K562 (cell line): Measurements from ENCODE around the gene PI4KA. TPM values are rescaled to one million over a fixed set of nuclear protein-coding genes. Genes with fewer than 3 reads are reported as not detected.

Experiments used
- BDP1 ChIP-seq: IDR thresholded peaks from 3 replicates; pipeline ENCODE4 v1.6.1; 2011; ENCODE audit not compliant: insufficient read length, insufficient read depth
- JUNB ChIP-seq: fragments of 450-650 bp; formaldehyde crosslinking; conservative IDR thresholded peaks from 2 replicates; pipeline ENCODE4 v1.4.0; 2020; ENCODE audit warnings: mild to moderate bottlenecking
- POLR2A ChIP-seq: fragments of 450-650 bp; conservative IDR thresholded peaks from 2 replicates; pipeline ENCODE4 v1.6.1; 2016
- TBP ChIP-seq: optimal IDR thresholded peaks from 2 replicates; pipeline ENCODE3; 2011; ENCODE audit warnings: low read depth, low read length, improper control_type of control experiment
- ZFP1 ChIP-seq: fragments of 450-650 bp; formaldehyde crosslinking; IDR thresholded peaks from 2 replicates; pipeline ENCODE4 v1.4.0; 2020; ENCODE audit warnings: mild to moderate bottlenecking, mixed read lengths
- ZNF140 ChIP-seq: fragments of 250-450 bp; sonication (Bioruptor Pico); IDR thresholded peaks from 2 replicates; pipeline ENCODE4 v1.8.0; 2021; ENCODE audit warnings: moderate library complexity, mild to moderate bottlenecking, inconsistent platforms
- ZNF408 ChIP-seq: fragments of 250-450 bp; sonication (Bioruptor Pico); IDR thresholded peaks from 2 replicates; pipeline ENCODE4 v1.4.0; 2020; ENCODE audit warnings: low read depth, mild to moderate bottlenecking, moderate library complexity
- ZNF583 ChIP-seq: fragments of 250-450 bp; sonication (Bioruptor Pico); IDR thresholded peaks from 2 replicates; pipeline ENCODE4 v1.4.0; 2020
- ZNF830 ChIP-seq: fragments of 250-450 bp; sonication (Bioruptor Pico); IDR thresholded peaks from 2 replicates; pipeline ENCODE4 v1.5.0; 2021; ENCODE audit warnings: mild to moderate bottlenecking
- polyA plus RNA-seq, 8 experiments: library from polyadenylated mRNA; depleted of rRNA in 4 of 8; stranded (reverse) in 5 of 8; unstranded in 3 of 8; fragments of >200 nt; fragmentation: Nextera tagmentation in 2 of 8; fragmentation: Illumina TruSeq in 1 of 8; extraction: Ambion mirVana in 2 of 8; extraction: Trizol in 1 of 8; gene quantifications; 2 replicates each; pipeline versions ENCODE4 v1.2.1 to v1.2.3, GENCODE V29; 2011 to 2014; ENCODE audit warnings: inconsistent platforms in 1 of 8, missing spikeins in 1 of 8
- total RNA-seq, 7 experiments: library from RNA; depleted of rRNA in 6 of 7; stranded (reverse); fragments of >200 nt in 6 of 7; fragmentation: Illumina TruSeq in 2 of 7; extraction: Trizol in 2 of 7; gene quantifications; 2 replicates each; pipeline versions ENCODE4 v1.2.1 to v1.2.3, GENCODE V29; 2011 to 2021; ENCODE audit warnings: low replicate concordance in 1 of 7
- TF ChIP-seq, protein P1 (sequence below): fragments of 250-450 bp; sonication (Bioruptor Pico); IDR thresholded peaks from 2 replicates; pipeline ENCODE4 v1.4.0; 2020
- TF ChIP-seq, protein P2 (sequence below): fragments of 250-450 bp; sonication (Bioruptor Pico); IDR thresholded peaks from 2 replicates; pipeline ENCODE4 v1.8.0; 2021; ENCODE audit warnings: mild to moderate bottlenecking, moderate library complexity
- TF ChIP-seq, protein P3 (sequence below): sonication (generic); formaldehyde crosslinking; IDR thresholded peaks from 2 replicates; pipeline ENCODE4 v1.9.0; 2022; ENCODE audit warnings: mild to moderate bottlenecking, missing genetic modification reagents
- TF ChIP-seq, protein P4 (sequence below), 2 experiments: fragments of 200-800 bp in 1 of 2; sonication (Bioruptor generic) in 1 of 2; sonication (generic) in 1 of 2; formaldehyde crosslinking in 1 of 2; IDR thresholded peaks in 1 of 2; conservative IDR thresholded peaks in 1 of 2; 2 replicates each; pipeline versions ENCODE4 v1.5.0 to v1.6.1; 2016 to 2020; ENCODE audit warnings: missing compliant biosample characterization in 1 of 2, missing genetic modification characterization in 1 of 2, missing genetic modification reagents in 1 of 2
- TF ChIP-seq, protein P5 (sequence below): fragments of 250-450 bp; sonication (Bioruptor Pico); IDR thresholded peaks from 2 replicates; pipeline ENCODE4 v1.8.0; 2021; ENCODE audit warnings: borderline replicate concordance, mild to moderate bottlenecking, moderate library complexity; ENCODE audit not compliant: poor library complexity, severe bottlenecking
- TF ChIP-seq, protein P6 (sequence below): sonication (generic); formaldehyde crosslinking; IDR thresholded peaks from 2 replicates; pipeline ENCODE4 v1.8.0; 2022; ENCODE audit warnings: mild to moderate bottlenecking, low read depth, missing genetic modification reagents
- TF ChIP-seq, protein P7 (sequence below): fragments of 450-650 bp; IDR thresholded peaks from 2 replicates; pipeline ENCODE4 v1.6.1; 2016; ENCODE audit warnings: low read depth, mild to moderate bottlenecking, moderate library complexity
- TF ChIP-seq, protein P8 (sequence below): fragments of 250-450 bp; sonication (Bioruptor Pico); IDR thresholded peaks from 2 replicates; pipeline ENCODE4 v1.8.0; 2022; ENCODE audit warnings: moderate library complexity, mild to moderate bottlenecking, inconsistent platforms
- TF ChIP-seq, protein P9 (sequence below): sonication (generic); formaldehyde crosslinking; IDR thresholded peaks from 2 replicates; pipeline ENCODE4 v1.5.0; 2020; ENCODE audit warnings: missing genetic modification reagents

PI4KA gene
- total and polyA plus RNA-seq, 9 of the 15 experiments (the other 6 are each of a cell fraction or from before 2014, with no cell fraction given): 7.3 to 187 (median 84.7) TPM

DNA sequence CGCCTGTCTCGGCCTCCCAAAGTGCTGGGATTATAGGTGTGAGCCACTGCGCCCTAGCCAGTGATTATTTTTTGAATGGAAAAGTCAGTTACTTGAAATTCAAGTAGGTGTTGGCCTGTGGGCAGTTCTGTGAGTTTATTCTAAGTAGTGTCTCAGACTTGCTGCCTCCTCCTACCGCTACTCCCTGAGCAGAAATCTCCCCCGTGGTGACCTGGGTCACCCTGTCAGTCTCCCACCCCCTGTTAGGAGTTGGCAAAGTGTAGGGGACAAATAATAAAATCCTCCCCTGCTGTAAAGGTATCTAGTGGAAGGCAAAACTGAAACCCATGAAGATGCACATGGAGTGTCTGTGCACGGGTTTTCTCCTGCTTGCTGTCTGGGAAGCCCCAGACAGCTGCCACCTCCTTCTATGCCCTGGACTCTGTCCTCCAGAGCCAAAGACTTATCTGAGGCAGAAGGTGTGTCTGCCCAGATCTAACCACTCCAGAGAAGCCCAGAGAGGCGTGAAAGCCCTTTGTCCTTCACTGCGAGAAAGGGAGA lies 26.5 kb upstream of the PI4KA start (continued):
- TF ChIP-seq, protein P1, sequence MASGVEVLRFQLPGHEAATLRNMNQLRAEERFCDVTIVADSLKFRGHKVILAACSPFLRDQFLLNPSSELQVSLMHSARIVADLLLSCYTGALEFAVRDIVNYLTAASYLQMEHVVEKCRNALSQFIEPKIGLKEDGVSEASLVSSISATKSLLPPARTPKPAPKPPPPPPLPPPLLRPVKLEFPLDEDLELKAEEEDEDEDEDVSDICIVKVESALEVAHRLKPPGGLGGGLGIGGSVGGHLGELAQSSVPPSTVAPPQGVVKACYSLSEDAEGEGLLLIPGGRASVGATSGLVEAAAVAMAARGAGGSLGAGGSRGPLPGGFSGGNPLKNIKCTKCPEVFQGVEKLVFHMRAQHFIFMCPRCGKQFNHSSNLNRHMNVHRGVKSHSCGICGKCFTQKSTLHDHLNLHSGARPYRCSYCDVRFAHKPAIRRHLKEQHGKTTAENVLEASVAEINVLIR: no peak
- TF ChIP-seq, protein P2, sequence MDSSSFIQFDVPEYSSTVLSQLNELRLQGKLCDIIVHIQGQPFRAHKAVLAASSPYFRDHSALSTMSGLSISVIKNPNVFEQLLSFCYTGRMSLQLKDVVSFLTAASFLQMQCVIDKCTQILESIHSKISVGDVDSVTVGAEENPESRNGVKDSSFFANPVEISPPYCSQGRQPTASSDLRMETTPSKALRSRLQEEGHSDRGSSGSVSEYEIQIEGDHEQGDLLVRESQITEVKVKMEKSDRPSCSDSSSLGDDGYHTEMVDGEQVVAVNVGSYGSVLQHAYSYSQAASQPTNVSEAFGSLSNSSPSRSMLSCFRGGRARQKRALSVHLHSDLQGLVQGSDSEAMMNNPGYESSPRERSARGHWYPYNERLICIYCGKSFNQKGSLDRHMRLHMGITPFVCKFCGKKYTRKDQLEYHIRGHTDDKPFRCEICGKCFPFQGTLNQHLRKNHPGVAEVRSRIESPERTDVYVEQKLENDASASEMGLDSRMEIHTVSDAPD (CRISPR knock-in tag): 0 out of 2 replicates have a peak, but pooled peaks have one; percentile 47
- TF ChIP-seq, protein P3, sequence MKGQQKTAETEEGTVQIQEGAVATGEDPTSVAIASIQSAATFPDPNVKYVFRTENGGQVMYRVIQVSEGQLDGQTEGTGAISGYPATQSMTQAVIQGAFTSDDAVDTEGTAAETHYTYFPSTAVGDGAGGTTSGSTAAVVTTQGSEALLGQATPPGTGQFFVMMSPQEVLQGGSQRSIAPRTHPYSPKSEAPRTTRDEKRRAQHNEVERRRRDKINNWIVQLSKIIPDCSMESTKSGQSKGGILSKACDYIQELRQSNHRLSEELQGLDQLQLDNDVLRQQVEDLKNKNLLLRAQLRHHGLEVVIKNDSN (CRISPR knock-in tag): peak; percentile 44
- TF ChIP-seq, protein P4, sequence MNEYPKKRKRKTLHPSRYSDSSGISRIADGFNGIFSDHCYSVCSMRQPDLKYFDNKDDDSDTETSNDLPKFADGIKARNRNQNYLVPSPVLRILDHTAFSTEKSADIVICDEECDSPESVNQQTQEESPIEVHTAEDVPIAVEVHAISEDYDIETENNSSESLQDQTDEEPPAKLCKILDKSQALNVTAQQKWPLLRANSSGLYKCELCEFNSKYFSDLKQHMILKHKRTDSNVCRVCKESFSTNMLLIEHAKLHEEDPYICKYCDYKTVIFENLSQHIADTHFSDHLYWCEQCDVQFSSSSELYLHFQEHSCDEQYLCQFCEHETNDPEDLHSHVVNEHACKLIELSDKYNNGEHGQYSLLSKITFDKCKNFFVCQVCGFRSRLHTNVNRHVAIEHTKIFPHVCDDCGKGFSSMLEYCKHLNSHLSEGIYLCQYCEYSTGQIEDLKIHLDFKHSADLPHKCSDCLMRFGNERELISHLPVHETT (CRISPR knock-in tag; conservative IDR thresholded peaks at IDR 0.05 in 1 of 2, IDR thresholded peaks at IDR 0.05 in 1 of 2): peak in 1 of 2 experiments; percentile 73; a peak in 1 of 4 replicates
- peak; percentile 36 for TF ChIP-seq TBP
- TF ChIP-seq, protein P5, sequence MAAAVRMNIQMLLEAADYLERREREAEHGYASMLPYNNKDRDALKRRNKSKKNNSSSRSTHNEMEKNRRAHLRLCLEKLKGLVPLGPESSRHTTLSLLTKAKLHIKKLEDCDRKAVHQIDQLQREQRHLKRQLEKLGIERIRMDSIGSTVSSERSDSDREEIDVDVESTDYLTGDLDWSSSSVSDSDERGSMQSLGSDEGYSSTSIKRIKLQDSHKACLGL (CRISPR knock-in tag): peak; percentile 2
- TF ChIP-seq ZNF830 (CRISPR knock-in tag): peak; percentile 58; the same call in 1 of the 2 replicates
- TF ChIP-seq ZNF583 (CRISPR knock-in tag): 0 out of 2 replicates have a peak, but pooled peaks have one; percentile 24
- peak; percentile 55; the same call in 1 of the 2 replicates for TF ChIP-seq ZNF140 (CRISPR knock-in tag)
- TF ChIP-seq POLR2A: no peak; the same call in 1 of the 2 replicates
- TF ChIP-seq BDP1: no peak
- 0 out of 2 replicates have a peak, but pooled peaks have one; percentile 45 for TF ChIP-seq ZFP1 (CRISPR knock-in tag)
- TF ChIP-seq, protein P6, sequence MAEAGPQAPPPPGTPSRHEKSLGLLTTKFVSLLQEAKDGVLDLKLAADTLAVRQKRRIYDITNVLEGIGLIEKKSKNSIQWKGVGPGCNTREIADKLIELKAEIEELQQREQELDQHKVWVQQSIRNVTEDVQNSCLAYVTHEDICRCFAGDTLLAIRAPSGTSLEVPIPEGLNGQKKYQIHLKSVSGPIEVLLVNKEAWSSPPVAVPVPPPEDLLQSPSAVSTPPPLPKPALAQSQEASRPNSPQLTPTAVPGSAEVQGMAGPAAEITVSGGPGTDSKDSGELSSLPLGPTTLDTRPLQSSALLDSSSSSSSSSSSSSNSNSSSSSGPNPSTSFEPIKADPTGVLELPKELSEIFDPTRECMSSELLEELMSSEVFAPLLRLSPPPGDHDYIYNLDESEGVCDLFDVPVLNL: 0 out of 2 replicates have a peak, but pooled peaks have one; percentile 6
- 0 out of 2 replicates have a peak, but pooled peaks have one; percentile 22 for TF ChIP-seq JUNB
- TF ChIP-seq, protein P7, sequence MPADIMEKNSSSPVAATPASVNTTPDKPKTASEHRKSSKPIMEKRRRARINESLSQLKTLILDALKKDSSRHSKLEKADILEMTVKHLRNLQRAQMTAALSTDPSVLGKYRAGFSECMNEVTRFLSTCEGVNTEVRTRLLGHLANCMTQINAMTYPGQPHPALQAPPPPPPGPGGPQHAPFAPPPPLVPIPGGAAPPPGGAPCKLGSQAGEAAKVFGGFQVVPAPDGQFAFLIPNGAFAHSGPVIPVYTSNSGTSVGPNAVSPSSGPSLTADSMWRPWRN: 0 out of 2 replicates have a peak, but pooled peaks have one; percentile 5
- peak; percentile 85; the same call in 1 of the 2 replicates for TF ChIP-seq ZNF408 (CRISPR knock-in tag)
- TF ChIP-seq, protein P8, sequence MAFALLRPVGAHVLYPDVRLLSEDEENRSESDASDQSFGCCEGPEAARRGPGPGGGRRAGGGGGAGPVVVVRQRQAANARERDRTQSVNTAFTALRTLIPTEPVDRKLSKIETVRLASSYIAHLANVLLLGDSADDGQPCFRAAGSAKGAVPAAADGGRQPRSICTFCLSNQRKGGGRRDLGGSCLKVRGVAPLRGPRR: peak; percentile 14; the same call in 1 of the 2 replicates
- TF ChIP-seq, protein P9, sequence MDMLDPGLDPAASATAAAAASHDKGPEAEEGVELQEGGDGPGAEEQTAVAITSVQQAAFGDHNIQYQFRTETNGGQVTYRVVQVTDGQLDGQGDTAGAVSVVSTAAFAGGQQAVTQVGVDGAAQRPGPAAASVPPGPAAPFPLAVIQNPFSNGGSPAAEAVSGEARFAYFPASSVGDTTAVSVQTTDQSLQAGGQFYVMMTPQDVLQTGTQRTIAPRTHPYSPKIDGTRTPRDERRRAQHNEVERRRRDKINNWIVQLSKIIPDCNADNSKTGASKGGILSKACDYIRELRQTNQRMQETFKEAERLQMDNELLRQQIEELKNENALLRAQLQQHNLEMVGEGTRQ (CRISPR knock-in tag): peak; percentile 12; the same call in 1 of the 2 replicates
